Measurements from ENCODE around the gene DNAH1. TPM values are rescaled to one million over a fixed set of nuclear protein-coding genes. Genes with fewer than 3 reads are reported as not detected.

DNAH1 gene
- total RNA-seq, 4 donors from 2014 or later, result 1.4 to 6.8 (median 2.0) TPM

GRCh38 chr3:52402706-52403270 lies 86.7 kb downstream of the DNAH1 start:
- in situ Hi-C loops (cut with MboI; ENCODE audit: low sequenced_read_pairs in 4 of 4), result no loop called here
- no peak for ATAC-seq
- H3K9me3 ChIP-seq, result no peaks in the 10 kb centered on the region
- peaks cover 0 to 76% of the 10 kb centered on the region in 2 donors for H3K36me3 ChIP-seq
- TF ChIP-seq CTCF (IDR thresholded peaks at IDR 0.05 in 4 of 5, conservative IDR thresholded peaks at IDR 0.05 in 1 of 5), result no peak
- TF ChIP-seq POLR2A (IDR thresholded peaks at IDR 0.05), result no peak
- H3K4me1 ChIP-seq, result peaks cover 0 to 9% of the 10 kb centered on the region in 2 donors
- intact Hi-C loops (cut with DNase I; ENCODE audit: low total_unique reads), result no loop called here
- no peak for DNase-seq
- H3K4me3 ChIP-seq, result no peak overlapping the region
- no peaks in the 10 kb centered on the region for H3K27me3 ChIP-seq
- no peak overlapping the region for H3K27ac ChIP-seq

DNA sequence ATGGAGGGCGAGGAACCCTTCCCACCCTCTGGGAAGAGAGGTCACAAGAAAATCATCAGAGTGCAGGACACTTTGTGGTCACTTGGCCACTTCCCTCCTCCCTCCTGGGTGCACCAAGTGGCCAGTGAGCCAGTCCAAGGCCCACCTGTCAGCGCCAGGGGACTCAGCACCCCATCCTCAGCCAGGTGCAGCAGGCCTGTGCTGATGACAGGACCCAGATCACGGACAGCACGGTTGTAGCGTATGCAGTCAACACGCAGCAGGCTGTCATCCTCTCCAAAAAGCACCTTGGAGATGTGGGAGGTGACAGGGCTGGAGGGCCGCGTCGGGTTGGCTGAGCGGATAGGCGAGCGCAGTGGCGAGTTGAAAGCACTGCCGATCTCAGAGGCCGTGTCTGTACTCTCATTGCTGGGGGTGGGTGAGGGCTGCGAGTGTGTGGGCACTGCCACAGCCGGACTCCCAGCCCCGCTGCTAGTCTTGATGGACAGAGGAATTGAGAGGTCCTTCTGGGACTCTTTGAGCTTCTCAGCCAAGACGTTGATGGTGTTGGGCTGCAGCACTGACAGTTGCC lies 87.2 kb downstream of the DNAH1 start:
- Histone ChIP-seq H3K27ac (no peak overlapping the region), H3K9me3 (no peaks in the 10 kb centered on the region), H3K4me3 (no peak overlapping the region), H3K4me1 (peaks cover 3 to 15% of the 10 kb centered on the region in 2 donors), H3K27me3 (no peaks in the 10 kb centered on the region), H3K36me3 (peaks cover 0 to 77% of the 10 kb centered on the region in 2 donors)
- intact Hi-C loops (cut with DNase I; ENCODE audit: low total_unique reads) (no loop called here), in situ Hi-C loops (cut with MboI; ENCODE audit: low sequenced_read_pairs in 4 of 4) (no loop called here)
- TF ChIP-seq CTCF (IDR thresholded peaks at IDR 0.05 in 4 of 5, conservative IDR thresholded peaks at IDR 0.05 in 1 of 5) (no peak), POLR2A (IDR thresholded peaks at IDR 0.05) (no peak)
- DNase-seq, result no peak
- no peak for ATAC-seq

DNA sequence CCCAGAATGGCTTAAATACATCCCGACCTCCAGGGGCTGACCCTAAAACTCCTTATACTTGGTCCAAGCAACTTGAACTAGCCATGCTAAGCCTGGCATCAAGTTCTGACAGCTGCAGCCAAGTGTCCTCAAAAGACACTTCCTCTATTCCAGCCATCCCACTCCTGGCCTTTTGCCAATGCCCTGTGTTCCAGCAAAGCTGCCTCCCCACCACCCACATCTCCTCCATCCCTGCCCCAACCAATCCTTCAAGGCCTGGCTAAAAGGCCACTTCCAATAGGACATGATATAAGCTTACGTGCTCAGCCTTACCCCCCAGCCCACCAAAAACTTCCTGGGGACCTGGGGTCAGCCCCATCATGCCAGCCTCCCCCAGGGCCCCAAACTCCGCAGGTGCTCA lies 87.8 kb downstream of the DNAH1 start:
- peaks cover 0 to 77% of the 10 kb centered on the region in 2 donors for H3K36me3 ChIP-seq
- H3K27me3 ChIP-seq, result no peaks in the 10 kb centered on the region
- no peak overlapping the region for H3K27ac ChIP-seq
- H3K4me1 ChIP-seq, result peaks cover 9 to 21% of the 10 kb centered on the region in 2 donors
- TF ChIP-seq POLR2A (IDR thresholded peaks at IDR 0.05) (no peak), CTCF (IDR thresholded peaks at IDR 0.05 in 4 of 5, conservative IDR thresholded peaks at IDR 0.05 in 1 of 5) (no peak)
- ATAC-seq (no peak), DNase-seq (no peak)
- intact Hi-C loops (cut with DNase I; ENCODE audit: low total_unique reads), result no loop called here
- in situ Hi-C loops (cut with MboI; ENCODE audit: low sequenced_read_pairs in 4 of 4), result no loop called here
- H3K4me3 ChIP-seq, result no peak overlapping the region
- H3K9me3 ChIP-seq, result no peaks in the 10 kb centered on the region

- intact Hi-C loops (cut with DNase I; ENCODE audit: low total_unique reads) (no loop called here), in situ Hi-C loops (cut with MboI; ENCODE audit: low sequenced_read_pairs in 4 of 4) (no loop called here)
- peaks cover 13 to 23% of the 10 kb centered on the region in 2 donors for H3K4me1 ChIP-seq
- no peak for TF ChIP-seq POLR2A (IDR thresholded peaks at IDR 0.05)
- no peak for TF ChIP-seq CTCF (IDR thresholded peaks at IDR 0.05 in 4 of 5, conservative IDR thresholded peaks at IDR 0.05 in 1 of 5)
- H3K9me3 ChIP-seq, result no peaks in the 10 kb centered on the region
- no peak overlapping the region for H3K27ac ChIP-seq
- H3K36me3 ChIP-seq, result peaks cover 0 to 77% of the 10 kb centered on the region in 2 donors
- DNase-seq (no peak), ATAC-seq (no peak)
- H3K4me3 ChIP-seq, result no peak overlapping the region
- H3K27me3 ChIP-seq, result no peaks in the 10 kb centered on the region
Measured at GRCh38 chr3:52404391-52404790, 88.3 kb downstream of the DNAH1 start.
